HG02759 (cell line): ENCODE measurements around the gene CASQ1.
A peak's percentile ranks its signal among the peaks of the same experiment; 100 is the strongest.

Experiments
- ATAC-seq: cut with Tn5 transposase; IDR thresholded peaks from one replicate; pipeline ENCODE4 v1.9.1; 2021; ENCODE audit warnings: mild to moderate bottlenecking, moderate library complexity; ENCODE audit not compliant: unreplicated experiment

CASQ1 gene

DNA sequence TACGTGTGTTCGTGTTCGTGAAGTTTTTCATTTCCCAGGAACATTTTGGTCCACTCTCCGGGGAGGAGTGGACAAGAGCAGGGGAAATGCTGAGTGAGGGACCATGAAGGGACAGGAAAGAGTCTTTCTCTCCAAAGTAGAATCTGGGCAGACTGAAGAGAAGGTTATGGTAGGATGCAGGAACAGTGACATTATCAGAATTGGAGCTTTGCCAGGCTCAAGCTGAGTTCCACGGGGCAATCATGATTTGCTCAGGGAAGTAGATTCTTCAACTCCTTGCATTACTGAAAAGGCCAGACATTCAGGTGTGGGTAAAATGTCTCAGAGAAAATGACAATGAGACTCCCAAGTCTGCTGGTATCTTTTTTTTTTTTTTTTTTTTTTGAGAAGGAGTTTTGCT is 22.4 kb upstream of the CASQ1 start:
- no peak for ATAC-seq

GRCh38 chr1:160168609-160169369 is 21.6 kb upstream of the CASQ1 start:
- ATAC-seq = no peak

DNA sequence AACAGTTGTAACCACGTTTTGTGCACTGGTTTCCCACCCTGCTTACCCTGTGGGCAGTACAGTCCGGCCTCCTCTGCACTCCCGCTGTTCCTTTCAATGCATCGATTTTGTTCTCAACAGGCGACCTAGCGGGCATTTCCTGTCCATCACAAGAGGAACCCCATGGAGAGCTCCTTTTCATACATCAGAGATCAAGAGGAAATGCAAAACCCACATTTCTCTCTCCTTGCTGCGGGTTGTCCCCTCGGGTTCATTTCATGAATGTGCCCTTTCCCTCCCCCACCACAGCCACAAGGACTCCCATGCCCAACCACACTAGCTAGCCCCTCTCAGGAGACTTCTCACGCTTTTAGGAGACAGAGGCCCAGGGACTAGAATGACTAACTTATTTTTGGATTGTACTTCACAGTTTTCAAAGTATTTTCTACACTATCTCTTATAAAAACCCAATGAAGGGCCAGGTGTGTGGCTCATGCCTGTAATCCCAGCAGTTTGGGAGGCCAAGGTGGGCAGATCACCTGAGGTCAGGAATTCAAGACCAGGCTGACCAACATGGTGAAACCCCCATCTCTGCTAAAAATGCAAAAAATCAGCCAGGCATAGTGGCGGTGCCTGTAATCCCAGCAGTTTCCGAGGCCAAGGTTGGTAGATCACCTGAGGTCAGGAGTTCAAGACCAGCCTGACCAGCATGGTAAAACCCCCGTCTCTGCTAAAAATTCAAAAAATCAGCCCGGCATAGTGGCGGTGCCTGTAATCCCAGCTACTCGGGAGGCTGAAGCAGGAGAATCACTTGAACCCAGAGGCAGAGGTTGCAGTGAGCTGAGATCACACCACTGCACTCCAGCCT is 20.6 kb upstream of the CASQ1 start:
- ATAC-seq = peak; percentile 74

DNA sequence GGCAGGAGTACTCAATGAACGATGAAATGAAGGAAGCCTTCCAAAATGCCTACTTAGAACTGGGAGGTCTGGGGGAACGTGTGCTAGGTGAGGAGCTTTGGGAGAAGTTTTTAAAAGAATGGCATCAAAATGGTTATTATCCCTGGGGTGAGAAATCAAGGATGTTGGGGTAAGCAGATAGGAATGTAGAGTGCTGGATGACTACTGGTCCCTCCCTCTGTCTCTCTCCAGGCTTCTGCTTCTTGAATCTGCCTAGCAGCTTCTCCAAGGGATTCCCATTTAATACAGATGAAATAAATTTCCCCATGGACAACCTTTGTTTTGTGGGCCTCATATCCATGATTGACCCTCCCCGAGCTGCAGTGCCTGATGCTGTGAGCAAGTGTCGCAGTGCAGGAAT is 19.0 kb upstream of the CASQ1 start:
- no peak for ATAC-seq

DNA sequence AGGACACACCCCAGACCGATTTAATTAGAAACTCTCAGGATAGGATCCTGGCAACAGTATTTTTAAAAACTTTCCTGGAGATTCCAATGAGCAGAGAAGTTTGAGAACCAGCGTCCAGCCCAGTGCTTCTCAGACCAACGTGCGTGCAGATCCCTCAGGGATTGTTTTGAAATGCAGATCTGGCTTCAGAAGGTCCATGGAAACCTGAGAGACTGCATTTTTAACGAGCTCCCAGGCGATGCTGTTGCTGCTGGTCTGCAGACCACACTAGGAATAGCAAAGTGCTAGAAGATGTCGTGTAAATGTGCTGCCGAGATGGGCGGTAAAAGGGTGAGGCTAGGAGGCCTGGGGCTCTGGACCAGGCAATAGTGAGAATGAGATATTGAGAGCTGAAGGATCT is 18.4 kb upstream of the CASQ1 start:
- ATAC-seq = no peak

GRCh38 chr1:160177231-160177630 is 13.1 kb upstream of the CASQ1 start:
- ATAC-seq = no peak

GRCh38 chr1:160177667-160178066 is 12.7 kb upstream of the CASQ1 start:
- ATAC-seq = no peak

DNA sequence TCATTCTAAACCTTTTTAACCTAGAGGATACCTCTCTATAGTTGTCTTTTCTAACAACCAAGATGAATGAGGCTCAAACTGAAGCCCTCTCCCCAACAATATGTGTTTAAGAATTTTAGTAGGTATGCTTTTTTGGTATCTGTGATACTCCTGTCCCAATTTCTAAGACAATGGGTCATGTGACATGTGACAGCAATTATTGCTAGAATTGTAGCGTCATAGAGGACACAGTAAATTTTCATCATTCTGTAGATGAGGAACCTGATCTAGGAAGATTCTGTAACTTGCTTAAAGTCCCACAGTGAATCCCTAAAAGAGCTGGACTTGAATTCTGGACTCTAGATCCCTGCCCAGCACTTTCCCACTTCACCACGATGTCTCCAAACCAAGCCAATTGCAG is 11.6 kb upstream of the CASQ1 start:
- ATAC-seq = no peak

DNA sequence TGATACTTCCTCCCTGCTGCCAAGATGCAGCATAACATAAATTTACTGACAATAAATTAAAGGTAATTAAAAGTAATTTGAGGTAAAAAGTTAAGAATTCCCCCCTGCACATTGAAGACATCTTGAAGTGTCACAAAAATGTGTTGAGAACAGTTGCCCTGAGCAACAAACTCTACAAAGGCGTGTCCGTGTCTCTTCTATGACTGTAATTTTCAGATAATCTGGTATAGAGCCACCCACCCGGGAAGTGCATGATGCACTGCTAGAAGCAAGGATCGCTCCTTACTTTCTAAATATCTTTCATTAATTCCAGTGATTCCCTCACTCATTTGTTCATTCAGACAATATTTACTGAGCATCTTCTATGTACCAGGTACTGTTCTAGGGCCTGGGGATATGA is 11.0 kb upstream of the CASQ1 start:
- no peak for ATAC-seq

DNA sequence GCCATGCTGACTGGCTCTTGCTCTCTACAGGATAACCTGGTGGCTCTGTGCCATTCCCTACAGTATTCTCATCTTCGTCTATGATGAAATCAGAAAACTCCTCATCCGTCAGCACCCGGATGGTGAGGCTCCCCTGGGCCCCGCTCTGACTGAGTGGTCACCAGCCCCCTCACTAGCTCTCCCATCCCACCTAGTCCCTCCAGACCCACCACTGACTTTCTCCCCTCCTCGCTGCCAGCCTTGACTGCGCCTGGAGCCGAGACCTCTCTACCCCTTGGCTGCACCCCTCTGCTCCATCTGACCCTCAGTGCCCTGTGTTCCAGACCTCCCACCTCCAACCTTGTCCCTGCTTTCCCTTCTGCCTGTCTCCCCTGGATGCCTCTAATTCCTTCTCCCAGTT is 4.1 kb upstream of the CASQ1 start:
- ATAC-seq = no peak

DNA sequence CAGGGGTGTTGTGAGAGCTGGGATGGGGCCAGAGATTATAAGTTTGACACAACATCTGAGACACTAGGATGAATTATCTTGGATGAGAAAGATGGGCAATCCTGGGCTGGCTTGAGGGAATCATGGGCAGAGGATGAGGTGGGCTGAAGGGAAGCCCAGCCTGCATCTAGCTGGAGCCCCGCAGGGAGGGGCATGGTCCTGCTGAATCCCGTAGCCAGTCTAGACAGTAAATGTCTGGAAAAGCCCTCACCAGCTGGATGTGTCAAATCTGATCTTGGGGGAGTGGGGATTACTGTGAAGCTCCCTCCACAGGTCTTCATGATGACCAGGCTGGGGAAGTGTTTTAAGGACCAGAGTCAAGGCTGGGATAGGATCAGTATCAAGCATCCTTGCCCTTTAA is 3.6 kb upstream of the CASQ1 start:
- no peak for ATAC-seq

GRCh38 chr1:160187407-160187806 is 3.0 kb upstream of the CASQ1 start:
- no peak for ATAC-seq

DNA sequence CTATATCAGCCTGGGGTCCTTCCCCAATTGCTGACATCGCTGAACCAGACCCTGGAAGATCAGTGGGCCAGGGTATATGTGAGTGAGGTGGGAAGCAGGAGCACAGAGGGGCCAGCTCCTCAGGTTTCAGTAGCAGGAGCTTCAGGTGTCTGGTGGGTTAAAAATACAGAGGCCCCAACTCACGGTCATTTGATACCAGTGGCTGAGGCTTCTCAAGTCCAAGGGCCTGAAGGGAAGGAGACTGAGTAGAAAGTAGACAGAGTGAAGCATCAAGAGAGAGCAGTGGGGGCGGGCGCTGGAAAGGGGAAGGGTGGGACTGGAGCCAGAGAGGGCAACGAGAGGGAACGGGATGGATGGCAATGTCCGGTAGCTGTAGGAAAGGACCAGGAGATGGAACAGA is 2.0 kb upstream of the CASQ1 start:
- ATAC-seq = no peak

DNA sequence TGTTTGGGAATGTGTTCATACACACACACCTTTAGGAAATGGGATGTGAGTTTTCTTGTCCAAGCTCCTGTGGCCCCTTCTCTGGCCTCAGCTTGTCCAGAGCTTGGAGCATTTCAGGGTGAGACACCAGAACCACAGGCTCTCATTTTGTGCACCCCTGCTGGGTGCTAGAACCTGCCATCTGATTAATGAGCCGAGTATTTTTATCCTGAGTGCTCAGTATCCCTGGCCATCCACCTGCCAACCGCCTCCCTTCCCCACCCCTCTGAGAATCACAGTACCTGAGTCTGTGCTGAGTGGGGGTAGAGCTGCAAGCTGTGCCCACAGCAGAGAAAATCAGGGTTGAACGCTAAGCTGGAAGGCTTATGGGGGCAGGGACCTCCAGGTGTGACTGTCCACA is 1.4 kb downstream of the CASQ1 start:
- no peak for ATAC-seq

- no peak for ATAC-seq
Observed at GRCh38 chr1:160192234-160192633, 1.9 kb downstream of the CASQ1 start.

DNA sequence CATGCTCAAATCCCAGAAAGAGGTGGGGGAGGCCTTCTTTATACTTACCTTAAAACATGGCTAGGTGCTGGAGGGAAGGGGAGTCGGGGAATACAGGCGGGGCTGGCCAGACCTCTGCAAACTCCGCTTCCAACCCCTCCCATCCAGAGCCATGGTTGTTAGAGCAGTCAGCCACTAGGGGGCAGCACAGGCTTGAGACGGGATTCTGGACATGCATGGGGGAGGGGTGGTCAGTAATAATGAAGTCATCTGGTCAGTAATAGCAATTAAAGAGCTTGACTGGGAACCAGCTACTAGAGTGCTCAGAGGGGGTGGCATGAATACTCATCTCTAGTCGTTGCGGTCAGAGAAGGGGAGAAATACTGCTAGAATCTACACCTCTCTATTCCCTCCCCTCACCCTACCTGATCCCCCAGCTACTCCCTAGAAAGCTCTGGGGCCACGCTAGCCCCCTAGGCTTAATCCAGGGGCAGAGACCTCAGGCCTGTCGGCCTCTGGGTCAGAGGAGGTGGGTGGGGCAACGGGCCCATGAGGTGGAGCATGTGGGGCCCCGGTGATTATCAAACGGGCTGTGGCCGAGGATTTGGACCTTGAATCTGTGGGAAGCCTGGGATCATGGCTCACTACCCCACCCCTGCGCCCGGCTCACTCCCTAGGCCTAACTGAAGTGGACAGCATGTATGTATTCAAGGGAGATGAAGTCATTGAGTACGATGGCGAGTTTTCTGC is 2.9 kb downstream of the CASQ1 start:
- ATAC-seq = peak; percentile 72

DNA sequence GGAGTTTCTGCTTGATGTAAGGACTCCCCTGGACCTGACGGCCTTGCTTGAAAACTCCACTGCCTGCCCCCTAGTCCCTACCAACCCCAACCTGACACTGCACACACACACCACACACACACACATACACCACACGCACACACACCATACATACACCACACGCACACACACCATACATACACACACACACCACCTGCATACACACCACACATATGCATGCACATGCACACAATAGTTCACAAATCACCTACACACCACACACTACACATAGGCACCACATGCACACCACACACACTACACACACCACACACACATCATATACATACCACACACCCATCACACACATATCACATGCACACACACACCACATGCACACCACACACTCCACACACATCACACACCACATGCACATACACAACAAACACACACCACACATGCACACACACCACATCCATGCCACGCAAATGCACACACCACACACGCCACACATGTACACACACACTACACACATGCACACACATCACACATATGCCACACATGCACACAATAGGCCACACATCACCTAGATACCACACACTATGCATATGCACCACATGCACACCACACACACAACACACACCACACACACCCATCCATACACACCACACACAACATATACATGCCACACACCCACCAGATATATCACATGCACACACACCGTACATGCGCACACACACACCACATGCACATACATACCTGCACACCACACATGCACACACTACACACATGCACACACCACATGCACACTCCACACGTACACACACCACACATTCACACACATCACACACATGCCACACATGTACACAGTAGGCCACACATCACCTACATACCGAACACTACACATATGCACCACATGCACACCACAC is 3.7 kb downstream of the CASQ1 start:
- no peak for ATAC-seq

GRCh38 chr1:160194737-160195059 is 4.3 kb downstream of the CASQ1 start:
- no peak for ATAC-seq

- ATAC-seq = no peak
Observed at GRCh38 chr1:160196143-160196542, 5.8 kb downstream of the CASQ1 start.

DNA sequence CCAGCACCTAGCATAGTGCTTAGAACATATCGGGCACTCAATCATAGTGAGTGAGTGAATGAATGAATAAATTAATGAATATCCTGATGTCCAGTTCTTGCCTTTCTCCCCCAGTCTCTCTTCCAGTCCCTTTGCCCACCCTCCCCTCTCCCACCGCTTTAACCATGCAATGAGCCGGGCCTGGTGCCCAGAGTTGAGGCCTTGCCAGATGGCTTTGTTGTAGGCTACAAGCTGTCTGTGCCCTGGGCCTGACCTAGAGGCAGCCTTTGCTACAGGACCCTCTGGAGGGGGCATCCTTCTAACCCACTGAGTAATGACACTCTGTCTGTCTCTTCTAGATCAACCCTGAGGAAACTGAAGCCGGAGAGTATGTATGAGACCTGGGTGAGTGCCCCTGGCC is 6.9 kb downstream of the CASQ1 start:
- ATAC-seq = no peak

GRCh38 chr1:160200786-160201185 is 10.4 kb downstream of the CASQ1 start:
- no peak for ATAC-seq
